RKO (cell line): ENCODE results near the gene ACTL6B.

Experiments
- DNase-seq: peaks from one replicate; pipeline ENCODE4 v3.0.0-alpha.2; 2016; ENCODE audit warnings: low spot score

The ACTL6B gene

GRCh38 chr7:100626530-100627237 is 29.6 kb downstream of the ACTL6B start:
- peak; percentile 92 for DNase-seq

- DNase-seq, result no peak
These were observed 30.2 kb downstream of the ACTL6B start for GRCh38 chr7:100626055-100626454.

GRCh38 chr7:100623951-100624824 is 32.1 kb downstream of the ACTL6B start:
- no peak for DNase-seq

GRCh38 chr7:100621554-100621953 is 34.7 kb downstream of the ACTL6B start:
- no peak for DNase-seq

- no peak for DNase-seq
These were observed 35.4 kb downstream of the ACTL6B start for GRCh38 chr7:100620804-100621203.

GRCh38 chr7:100620239-100620638 is 36.0 kb downstream of the ACTL6B start:
- DNase-seq, result no peak

GRCh38 chr7:100614308-100614861 is 41.9 kb downstream of the ACTL6B start:
- peak; percentile 71 for DNase-seq

GRCh38 chr7:100613412-100614175 is 42.7 kb downstream of the ACTL6B start:
- no peak for DNase-seq

GRCh38 chr7:100612730-100613390 is 43.4 kb downstream of the ACTL6B start:
- DNase-seq, result peak; percentile 52

GRCh38 chr7:100611983-100612729 is 44.1 kb downstream of the ACTL6B start, which contains the start of gene MOSPD3:
TSS of gene MOSPD3 (plus strand) at chr7:100612540. CDS start at chr7:100612792, 252 bp downstream.
- DNase-seq, result peak; percentile 100

- DNase-seq, result no peak
These were observed 46.3 kb downstream of the ACTL6B start for GRCh38 chr7:100609958-100610357.

GRCh38 chr7:100607111-100607510 is 49.1 kb downstream of the ACTL6B start:
- DNase-seq, result peak; percentile 91

- no peak for DNase-seq
These were observed 49.9 kb downstream of the ACTL6B start for GRCh38 chr7:100606313-100606712.

- no peak for DNase-seq
These were observed 51.0 kb downstream of the ACTL6B start for GRCh38 chr7:100604976-100605911.

GRCh38 chr7:100604028-100604975 is 51.9 kb downstream of the ACTL6B start:
- peak; percentile 94 for DNase-seq

GRCh38 chr7:100603726-100604027 is 52.6 kb downstream of the ACTL6B start:
- DNase-seq, result peak; percentile 47

- DNase-seq, result no peak
These were observed 53.1 kb downstream of the ACTL6B start for GRCh38 chr7:100602889-100603725.

- no peak for DNase-seq
These were observed 55.6 kb downstream of the ACTL6B start for GRCh38 chr7:100600730-100601038.
